ELR (cell line): ENCODE results near the gene LY9.
"Not testable (repeated sequence)": the region's sequence is repeated elsewhere in the genome, so short reads cannot be mapped to it uniquely, and the experiment has no call there.

ENCODE experiments used
- DNase-seq: peaks from one replicate; pipeline ENCODE4 v3.0.0-alpha.2; 2015; ENCODE audit warnings: low read depth

The LY9 gene

DNA sequence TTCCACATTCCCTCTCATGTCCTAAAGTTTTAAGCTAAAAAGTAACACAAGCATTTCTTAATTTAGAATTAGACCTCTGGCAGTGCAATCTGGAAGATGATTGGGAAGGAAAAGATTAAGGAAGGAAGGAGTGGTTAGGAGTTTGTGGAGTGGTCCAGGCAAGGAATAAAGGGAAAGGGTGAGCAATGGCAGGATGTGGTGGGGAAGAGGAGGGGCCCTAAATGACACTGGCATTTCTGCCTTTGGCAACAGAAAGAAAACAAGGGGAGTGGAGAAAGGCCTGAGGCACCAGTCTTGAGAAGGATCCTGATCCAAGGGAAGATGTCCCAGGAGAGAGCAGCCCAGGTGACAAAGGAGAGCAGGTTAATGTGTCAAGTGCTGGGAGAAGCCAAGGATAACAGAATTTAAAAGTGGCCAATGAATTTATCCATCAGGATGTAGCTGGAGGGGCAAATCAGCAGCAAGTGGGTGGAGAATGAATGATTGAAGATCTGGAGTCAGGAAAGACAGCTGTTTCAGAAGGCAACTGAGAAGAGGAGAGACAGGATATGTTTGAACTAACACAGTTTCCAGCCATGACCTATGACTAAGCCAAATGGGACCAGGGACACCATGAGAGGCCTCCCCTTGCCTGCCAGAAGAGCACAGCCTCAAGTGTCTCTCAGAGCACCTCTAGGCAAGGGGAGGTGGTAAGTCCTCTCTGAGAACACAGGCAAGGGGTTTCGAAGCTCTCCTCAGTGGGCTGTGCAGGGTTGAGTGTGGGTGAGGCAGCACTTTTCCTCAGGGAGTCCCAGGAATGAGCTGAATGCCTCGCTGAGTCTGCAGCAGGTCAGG is 20.9 kb upstream of the LY9 start:
- DNase-seq, result no peak

DNA sequence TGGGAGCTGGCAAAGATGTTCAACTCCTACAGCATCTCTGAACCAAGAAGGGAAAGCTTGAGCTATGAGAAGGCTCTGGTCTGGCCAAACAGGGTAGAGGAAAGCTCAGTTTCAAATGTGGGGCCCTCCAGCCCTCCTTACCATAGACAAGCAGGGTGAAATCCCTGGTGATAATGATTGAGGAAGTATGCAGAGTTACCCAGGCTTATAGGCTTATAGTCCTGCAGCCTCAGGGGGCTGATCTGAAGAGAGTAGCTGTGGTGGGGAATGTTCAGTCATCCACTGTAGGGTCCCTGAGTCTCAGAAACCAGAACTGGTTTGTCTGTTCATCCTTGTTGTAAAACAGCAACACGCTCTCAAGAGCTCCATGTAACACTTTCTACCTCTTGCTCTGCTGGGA is 19.8 kb upstream of the LY9 start:
- DNase-seq, result no peak

DNA sequence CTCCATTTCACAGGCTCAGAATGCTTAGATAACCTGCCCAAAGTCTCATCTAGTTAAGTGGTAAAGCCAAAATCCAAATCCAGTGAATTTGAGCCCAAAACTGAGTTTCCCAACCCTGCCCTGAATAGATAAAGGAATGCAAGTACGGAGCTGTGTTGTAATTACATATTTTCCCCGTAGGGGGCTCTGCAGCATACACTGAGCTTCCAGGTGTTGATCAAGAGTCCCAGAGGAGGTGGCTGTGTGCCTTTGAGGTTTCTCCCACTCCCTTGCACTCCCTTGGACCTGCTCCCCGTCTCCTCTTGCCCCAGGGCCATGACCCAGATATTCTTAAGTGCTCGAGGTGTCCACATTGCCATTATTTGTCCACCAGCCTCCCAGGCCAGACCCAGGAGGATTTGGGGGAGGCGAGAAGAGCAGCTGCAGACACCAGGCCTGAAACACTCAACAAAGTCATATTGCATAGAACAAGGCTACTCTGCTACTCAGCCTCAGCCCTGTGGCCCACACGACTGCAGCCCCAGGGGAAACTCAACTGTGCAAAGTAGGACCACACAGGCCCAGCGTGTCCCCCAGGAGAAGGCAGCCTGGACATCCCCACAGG is 18.4 kb upstream of the LY9 start:
- DNase-seq, result peak; percentile 36

DNA sequence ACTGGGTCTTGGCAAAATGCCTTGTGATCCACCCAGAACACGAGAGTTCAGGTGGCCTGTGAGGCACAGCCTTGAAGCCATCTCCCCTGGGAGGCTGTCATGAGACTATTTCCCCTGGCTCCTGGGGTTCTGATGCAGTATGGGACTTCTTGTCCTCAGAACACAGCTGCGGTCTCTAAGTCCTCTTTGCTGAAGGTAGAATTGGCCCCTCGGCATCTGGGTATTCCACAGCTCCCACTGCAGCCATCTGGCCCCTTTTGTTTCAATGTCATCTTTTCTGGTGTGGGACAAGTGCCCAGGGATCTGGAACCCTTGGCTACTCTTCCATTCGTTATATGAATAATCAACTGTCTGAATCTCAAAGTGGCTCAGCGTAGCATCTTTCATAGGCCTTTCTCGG is 17.0 kb upstream of the LY9 start:
- DNase-seq, result no peak

DNA sequence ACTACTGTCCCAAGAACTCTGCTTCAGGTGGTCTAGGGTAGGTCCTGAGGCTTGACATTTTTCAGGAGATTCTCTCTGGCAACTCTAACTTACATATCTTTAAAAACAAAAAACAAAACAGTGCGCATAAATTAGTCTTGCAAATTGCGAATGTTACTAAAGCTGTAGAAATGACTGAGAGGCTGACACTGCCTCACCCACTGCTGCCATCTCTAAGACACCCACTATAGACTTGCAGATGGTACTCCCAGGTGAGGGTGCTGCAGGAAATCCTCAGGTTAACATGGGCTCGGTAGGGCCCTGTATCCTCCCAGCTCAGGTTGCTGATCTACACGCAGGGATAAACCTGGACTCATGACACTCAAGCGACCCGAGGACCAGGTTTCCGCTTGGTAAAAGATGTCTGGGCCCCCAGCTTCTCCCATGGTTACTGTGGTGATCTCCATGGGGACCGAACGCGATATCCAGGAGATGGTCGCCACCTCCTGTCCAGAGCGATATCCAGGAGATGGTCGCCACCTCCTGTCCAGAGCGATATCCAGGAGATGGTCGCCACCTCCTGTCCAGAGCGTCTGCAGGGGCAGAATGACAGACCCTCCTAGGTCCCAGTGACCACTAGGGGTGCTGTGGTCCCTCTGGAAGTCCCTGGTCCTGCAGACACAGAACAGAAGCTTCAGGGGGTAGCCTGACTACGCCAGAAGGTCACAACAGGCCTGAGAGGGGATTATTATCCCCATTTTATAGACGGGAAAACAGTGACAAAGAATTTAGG is 16.2 kb upstream of the LY9 start:
- DNase-seq, result peak; percentile 48

DNA sequence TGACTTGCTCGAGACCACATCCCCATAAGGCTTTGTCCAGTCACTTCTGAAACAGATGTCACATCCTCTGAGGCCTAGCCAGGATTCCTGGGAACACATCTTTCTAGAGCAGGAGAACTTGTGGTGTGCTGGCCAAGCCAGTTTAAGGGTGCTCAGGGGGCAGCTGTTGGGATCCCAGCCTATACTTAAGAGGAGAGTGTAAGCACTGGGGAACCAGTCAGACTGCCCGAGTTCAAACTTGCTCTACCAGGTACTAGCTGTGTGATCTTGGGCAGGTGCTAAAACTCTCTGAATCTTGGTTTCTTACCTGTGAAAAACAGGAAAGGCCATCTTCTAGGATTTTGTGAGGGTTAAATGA is 15.6 kb upstream of the LY9 start:
- DNase-seq, result no peak

DNA sequence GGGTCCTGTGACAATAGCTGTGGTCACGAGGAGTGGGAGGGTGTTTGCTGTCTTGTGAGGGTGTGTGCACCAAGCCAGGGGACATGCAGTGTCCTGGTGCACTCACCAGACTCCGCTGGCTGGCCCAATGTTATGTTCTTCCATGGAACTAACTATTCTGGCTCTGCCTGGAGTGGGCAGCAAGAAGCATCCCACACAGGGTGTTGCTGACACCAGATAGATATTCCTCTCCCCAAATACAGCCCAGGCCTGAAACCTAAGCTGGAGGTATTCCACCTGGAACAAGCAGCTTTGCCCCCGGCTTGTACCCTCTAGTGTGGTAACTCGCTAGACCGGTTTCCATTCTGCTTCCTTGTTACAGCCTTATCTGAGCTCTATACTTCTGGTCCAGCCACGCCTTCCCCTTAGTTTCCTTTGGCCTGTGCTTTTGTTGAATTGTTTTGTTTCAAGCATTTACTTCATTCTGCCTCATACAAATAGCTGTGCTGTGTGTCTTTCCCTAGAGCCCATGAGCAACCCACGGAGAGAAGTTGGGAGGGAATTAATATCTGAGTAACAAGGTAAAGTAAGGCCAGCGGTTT is 14.7 kb upstream of the LY9 start:
- DNase-seq, result no peak

DNA sequence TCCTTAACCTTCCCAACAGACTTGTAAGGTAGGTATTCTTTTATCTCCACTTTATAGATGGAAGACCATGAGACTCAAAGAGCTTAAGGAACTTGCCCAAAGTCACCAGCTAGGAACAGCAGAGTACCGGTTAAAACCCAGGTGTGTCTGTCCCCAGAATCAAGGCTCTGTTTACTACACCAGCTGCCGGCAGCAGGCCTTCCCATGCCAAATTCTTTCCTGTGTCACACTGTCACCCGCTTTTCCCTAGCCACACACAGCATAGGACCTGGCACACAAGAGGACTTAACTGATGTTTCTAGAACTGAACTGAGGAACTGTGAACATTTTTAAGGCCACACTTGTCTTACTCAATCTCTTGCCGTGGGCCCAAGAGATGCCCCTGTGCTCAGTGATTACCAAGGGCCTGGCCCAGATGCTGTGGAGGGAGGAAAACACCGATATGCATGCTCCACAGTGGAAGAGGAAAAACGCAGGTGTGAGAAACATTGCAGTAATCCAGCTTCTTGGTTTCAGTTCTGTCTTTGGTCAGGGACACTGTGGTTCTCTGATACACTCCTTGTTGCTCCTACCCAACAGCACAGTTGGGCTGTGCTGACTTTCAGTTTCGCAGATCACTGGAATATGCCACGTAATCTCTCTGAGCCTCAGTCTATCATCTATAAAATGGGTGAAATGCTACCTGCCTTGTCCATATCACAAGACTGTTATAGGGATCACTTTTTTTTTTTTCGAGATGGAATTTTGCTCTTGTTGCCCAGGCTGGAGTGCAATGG is 13.9 kb upstream of the LY9 start:
- no peak for DNase-seq

DNA sequence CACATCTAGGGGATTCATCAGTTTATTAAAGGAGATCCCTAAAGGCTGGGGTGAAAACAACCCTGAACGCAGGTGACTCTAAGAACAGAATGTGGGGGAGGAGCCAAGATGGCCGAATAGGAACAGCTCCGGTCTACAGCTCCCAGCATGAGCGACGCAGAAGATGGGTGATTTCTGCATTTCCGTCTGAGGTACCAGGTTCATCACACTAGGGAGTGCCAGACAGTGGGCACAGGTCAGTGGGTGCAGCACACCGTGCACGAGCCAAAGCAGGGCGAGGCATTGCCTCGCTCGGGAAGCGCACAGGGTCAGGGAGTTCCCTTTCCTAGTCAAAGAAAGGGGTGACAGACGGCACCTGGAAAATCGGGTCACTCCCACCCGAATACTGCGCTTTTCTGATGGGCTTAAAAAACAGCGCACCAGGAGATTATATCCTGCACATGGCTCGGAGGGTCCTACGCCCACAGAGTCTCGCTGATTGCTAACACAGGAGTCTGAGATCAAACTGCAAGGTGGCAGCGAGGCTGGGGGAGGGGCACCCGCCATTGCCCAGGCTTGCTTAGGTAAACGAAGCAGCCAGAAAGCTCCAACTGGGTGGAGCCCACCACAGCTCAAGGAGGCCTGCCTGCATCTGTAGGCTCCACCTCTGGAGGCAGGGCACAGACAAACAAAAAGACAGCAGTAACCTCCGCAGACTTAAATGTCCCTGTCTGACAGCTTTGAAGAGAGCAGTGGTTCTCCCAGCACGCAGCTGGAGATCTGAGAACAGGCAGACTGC is 12.8 kb upstream of the LY9 start:
- not testable (repeated sequence) for DNase-seq

DNA sequence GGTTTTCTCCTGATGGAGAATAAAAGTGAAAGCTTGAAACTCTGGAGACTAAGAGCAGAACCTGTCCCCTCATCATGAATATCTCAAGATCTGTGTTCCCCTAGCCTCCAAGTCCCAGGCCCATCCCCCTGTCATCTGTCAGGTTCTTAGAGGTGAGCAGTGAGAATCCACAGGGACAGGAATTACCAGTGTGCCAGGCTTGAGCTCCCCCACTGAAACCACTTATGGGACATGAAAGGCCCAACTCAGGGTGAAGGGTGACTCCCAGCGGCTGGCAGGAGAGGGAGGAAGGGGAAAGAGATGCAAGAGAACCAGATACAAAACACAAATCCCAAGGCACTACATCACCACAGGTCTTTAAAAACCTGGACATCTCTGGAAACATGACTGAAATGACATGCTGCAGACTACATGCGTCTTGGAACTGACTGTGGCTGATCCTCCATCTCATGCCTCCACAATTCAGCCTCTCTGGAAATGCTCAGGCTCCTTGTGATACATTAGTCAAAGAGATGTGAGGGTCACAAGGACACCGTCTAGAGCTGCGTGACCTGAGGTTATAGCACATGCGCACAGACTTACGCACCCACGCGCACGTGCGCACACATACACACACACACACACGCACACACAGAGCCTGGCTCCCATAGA is 6.8 kb upstream of the LY9 start:
- DNase-seq, result no peak

DNA sequence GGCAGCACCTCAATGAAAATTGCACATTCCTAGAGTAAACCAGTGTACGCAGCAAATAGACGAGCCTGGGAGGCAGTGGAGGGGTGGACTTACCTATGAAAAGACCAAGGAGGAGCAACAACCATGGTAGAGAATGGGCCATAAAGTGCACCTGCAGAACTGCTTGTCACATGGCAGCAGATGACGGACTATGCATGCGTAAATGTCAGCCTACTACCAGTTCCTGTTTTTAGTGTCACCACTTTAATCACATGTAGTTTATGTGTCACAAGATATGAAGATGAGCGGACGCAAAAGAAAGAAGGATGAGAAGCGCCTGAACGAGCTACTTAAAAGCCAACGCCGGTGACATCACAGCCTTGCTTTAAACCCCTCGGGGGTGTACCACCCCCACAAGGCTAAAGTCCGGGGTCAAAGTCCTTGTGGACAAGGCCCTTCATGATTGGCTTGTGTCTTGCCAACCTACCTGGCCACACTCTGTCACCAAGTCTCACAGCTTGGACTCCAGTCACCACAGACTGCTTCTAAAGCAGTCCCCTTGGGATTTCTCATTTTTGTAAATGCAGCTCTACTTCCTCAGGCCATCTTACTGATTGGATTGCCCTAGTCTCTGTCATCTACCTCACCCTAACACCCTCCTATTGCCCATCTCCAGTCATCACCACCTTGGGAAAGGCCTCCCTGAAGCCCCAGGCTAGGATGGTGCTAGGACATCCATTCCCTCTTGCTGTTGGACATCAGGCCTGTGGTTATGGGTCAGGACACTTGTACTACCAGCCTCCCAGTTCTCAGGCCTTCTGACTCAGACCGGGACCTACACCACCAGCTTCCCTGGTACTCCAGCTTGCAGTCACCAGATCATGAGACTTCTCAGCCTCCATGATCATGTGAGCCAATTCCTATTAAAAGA is 6.0 kb upstream of the LY9 start:
- DNase-seq, result no peak

DNA sequence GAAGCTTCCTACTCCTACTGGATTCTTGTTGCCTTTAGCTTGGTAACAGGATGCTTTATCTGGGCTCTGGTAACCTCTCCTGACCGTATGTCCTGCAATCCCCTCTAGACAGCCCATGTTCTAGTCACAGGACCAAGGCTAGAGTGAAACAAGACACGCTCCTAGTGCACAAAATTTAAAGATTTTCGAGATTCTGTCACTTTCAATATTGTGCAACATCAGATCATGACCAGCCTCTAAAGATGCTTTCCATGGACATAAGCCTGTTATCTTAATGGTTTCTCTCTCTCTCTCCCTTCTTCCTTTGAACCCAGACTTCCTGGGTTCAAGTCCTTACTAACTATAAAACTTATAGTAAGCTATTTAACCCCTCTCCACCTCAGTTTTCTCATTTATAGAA is 1.6 kb upstream of the LY9 start:
- no peak for DNase-seq

DNA sequence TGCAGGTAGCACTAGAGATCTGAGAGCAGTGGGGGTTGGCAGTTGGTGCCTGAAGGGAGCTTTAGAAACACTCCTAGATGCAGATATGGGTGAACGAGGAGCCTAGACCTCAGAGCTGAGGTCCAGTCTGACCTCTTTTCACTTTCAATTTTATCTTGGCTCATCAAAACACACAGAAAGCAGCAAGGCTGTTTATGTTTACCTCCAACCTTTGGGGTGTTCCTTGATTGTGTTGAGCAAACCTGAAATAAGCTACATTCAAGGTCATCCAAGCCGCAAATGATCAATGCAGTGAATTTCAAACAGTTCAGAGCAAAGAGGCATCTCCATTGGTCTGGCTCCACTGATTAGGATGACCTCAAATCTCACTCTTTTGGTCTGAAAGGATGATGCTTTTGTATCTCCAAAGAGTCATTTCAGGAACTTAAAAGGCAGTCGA is 1.3 kb downstream of the LY9 start:
- DNase-seq, result no peak

DNA sequence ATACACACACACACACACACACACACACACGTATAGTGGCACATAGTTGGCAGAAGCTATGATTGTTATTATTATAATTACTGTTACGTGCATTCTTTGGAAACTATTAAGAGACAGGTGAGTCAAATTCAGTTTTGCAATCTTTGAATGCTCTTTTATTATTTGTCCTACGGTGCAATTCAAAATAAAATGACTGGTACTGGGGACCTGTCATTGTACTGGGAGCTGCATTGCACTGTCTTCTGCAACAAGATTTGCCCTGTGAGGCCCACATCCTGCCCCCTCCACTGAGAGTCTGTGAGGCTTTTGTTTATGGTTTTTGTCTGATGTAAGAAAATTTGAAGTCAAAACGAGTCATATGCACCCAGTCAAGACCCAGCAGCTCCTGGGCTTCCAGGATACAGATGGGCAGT is 1.9 kb downstream of the LY9 start:
- DNase-seq, result no peak

DNA sequence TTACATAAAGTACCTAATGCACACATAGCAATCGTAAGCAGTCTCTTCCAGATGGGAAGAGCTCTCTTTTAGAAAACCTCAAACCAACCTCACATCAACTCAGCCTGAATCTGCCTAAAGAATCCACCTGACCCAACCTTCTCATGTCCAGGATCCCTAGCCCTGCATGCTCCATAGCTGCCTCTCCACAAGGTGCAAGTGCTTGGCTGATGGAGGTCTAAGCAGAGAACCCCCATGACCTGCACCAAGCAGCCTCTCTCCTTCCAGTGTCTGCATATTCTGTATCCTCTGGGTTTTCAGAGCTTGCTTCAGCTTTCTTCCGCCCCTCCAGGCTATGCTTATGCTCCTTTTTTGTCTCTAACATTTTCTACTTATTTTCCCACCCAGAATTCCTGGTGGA is 2.5 kb downstream of the LY9 start:
- DNase-seq, result no peak

DNA sequence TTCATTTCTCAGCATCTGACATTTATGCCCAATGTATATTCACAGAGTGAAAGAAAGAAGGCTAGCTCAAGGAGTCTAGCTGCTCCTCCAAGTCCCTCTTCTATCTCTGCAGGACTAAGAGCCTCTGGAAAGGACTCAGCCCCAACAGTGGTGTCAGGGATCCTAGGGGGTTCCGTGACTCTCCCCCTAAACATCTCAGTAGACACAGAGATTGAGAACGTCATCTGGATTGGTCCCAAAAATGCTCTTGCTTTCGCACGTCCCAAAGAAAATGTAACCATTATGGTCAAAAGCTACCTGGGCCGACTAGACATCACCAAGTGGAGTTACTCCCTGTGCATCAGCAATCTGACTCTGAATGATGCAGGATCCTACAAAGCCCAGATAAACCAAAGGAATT is 3.7 kb downstream of the LY9 start:
- no peak for DNase-seq

DNA sequence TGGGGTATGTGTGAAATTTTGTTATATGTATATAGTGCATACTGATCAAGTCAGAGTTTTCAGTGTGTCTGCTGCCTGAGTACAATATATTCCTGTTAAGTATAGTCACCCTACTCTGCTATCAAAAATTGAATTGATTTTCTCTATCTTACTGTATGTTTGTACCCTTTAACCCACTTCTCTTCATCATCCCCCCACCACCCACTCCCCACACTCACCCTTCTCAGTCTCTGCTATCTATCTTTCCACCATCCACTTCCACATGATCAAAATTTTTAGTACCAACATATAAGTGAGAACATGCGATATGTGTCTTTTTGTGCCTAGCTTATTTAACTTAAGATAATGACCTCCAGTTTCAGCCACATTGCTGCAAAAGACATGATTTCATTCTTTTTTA is 4.2 kb downstream of the LY9 start:
- DNase-seq, result no peak

DNA sequence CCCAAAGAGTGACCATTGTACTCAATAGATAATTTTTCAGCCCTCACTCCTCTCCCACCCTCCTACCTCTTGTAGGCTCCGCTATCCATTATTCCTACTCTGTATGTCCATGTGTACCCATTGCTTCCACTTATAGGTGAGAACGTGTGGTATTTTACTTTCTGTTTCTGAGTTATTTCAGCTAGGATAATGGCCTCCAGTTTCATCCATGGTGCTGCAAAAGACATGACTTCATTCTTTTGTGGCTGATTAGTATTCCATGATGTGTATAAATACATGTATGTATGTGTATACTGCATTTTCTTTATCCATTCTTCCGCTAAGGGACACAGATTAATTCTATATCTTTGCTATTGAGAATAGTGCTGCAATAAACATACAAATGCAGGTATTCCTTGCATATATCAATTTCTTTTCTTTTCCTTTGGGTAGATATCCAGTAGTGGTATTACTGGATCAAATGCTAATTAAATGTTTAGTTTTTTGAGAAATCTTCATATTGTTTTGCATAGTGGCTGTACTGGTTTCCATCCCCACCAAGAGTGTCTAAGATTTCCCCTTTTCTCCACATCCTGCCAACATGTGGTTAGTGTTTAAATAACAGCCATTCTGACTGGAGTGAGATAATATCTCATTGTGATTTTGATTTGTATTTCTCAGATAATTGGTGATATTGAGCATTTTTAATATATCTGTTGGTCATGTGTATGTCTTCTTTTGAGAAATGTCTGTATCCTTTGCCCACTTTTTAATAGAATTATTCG is 4.9 kb downstream of the LY9 start:
- DNase-seq, result no peak
